Heart left ventricle (tissue), 16 donors: ENCODE measurements around the gene MVD. TPM values are rescaled to one million over a fixed set of nuclear protein-coding genes. Genes with fewer than 3 reads are reported as not detected.

Experiments used
- ATAC-seq, 4 donors: fragments of 200-7000 bp; cut with Tn5 transposase; one replicate each; pipeline ENCODE4 v1.9.1; 2020 to 2022; ENCODE audit warnings: moderate library complexity in 4 of 4, mild to moderate bottlenecking in 3 of 4, moderate number of reproducible peaks in 1 of 4
- DNase-seq, 5 donors: peaks; one replicate each; pipeline ENCODE4 v3.0.0-alpha.2; 2020
- H3K27ac ChIP-seq, 12 donors: fragments of 200-600 bp; sonication (generic) in 4 of 12; one replicate each; pipeline versions ENCODE4 v1.5.0 to v1.8.0; 2016 to 2022; ENCODE audit warnings: mild to moderate bottlenecking in 2 of 12
- H3K27me3 ChIP-seq, 9 donors: fragments of 200-600 bp; sonication (generic) in 2 of 9; one replicate each; pipeline versions ENCODE4 v1.5.1 to v1.8.0; 2016 to 2022; ENCODE audit warnings: mild to moderate bottlenecking in 3 of 9
- H3K36me3 ChIP-seq, 9 donors: fragments of 200-600 bp; sonication (generic) in 2 of 9; one replicate each; pipeline versions ENCODE4 v1.5.0 to v1.8.0; 2018 to 2022; ENCODE audit warnings: mild to moderate bottlenecking in 2 of 9
- H3K4me1 ChIP-seq, 12 donors: fragments of 200-600 bp; sonication (generic) in 4 of 12; one replicate each; pipeline versions ENCODE4 v1.5.0 to v1.8.0; 2016 to 2022; ENCODE audit warnings: mild to moderate bottlenecking in 3 of 12
- H3K4me3 ChIP-seq, 12 donors: fragments of 200-600 bp; sonication (generic) in 4 of 12; one replicate each; pipeline versions ENCODE4 v1.5.0 to v1.8.0; 2017 to 2022; ENCODE audit warnings: mild to moderate bottlenecking in 9 of 12, moderate library complexity in 4 of 12
- H3K9me3 ChIP-seq, 12 donors: fragments of 200-600 bp; sonication (generic) in 4 of 12; one replicate each; pipeline versions ENCODE4 v1.5.0 to v1.8.0; 2016 to 2022; ENCODE audit warnings: mild to moderate bottlenecking in 1 of 12
- CTCF ChIP-seq, 12 donors: fragments of 200-600 bp; sonication (generic) in 4 of 12; IDR thresholded peaks; one replicate each; pipeline versions ENCODE4 v1.5.0 to v1.8.0; 2018 to 2022; ENCODE audit warnings: antibody characterized with exemption in 12 of 12, mild to moderate bottlenecking in 5 of 12
- POLR2A ChIP-seq, 2 donors: fragments of 450-650 bp; IDR thresholded peaks; one replicate each; pipeline ENCODE4 v1.6.1; 2017; ENCODE audit warnings: antibody characterized with exemption in 2 of 2, mild to moderate bottlenecking in 2 of 2, moderate library complexity in 2 of 2
- WGBS, 4 donors: extraction: QIAGEN DNeasy Blood & Tissue Kit in 2 of 4; methylation state at CpG; one replicate each; pipeline versions ENCODE4 v1.1.5 to v1.1.7; 2013 to 2018; 5-methylcytosine and 5-hydroxymethylcytosine counted together
- intact Hi-C, 10 donors: fragments of 100-400 bp; cut with DNase I; formaldehyde crosslinking; loops; one replicate each; pipeline versions ENCODE4 v1.11.1 to v1.14.2; 2022
- polyA plus RNA-seq, 2 donors: library from polyadenylated mRNA; stranded (reverse); fragments of 200-250 nt; gene quantifications; one replicate each; pipeline ENCODE4 v1.2.3, GENCODE V29; 2013
- total RNA-seq, 9 donors: library from RNA; depleted of rRNA in 2 of 9; stranded (reverse); fragments of >200 nt in 2 of 9; fragmentation: NEBNext Ultra II Directional in 3 of 9; extraction: Animal tissue kit (Norgen Biotek cat#: 25700) in 3 of 9; gene quantifications; one replicate each; pipeline versions ENCODE4 v1.1.0 to v1.2.4, GENCODE V29; 2016 to 2023
- donor health status: ischemic (EF 13 %, LVEDD 7.1; RV severe dilation, severe dysfunction).
- donor health status: healthy with polysubstance abuse.
- donor health status: DM: no; HTN: yes; CAD: no.
- donor health status: DM: no; HTN: no; CAD: no.
- donor health status: ischemic (EF 25% LVEDD 6.9; RV normal size, moderate dysfunction).
- donor health status: ischemic (EF 25% LVEDD 5.7; RV mildly dilated, moderate dysfunction).
- donor health status: healthy.
- donor health status: DM: yes; HTN: yes; CAD: no.
- donor health status: ischemic (EF 35%, LVEDD 5.7; RV mildly dilated, moderate dysfunction).
- donor health status: nonischemic (EF 11% LVEDD 7.7; RV severe dilation, severe dysfunction).
- donor health status: DM: yes; HTN: yes; CAD: no.
- donor health status: PGD.
- donor health status: ischemic (EF 29% LVEDD 5.4; RV normal size, mild dysfunction).
- donor health status: nonischemic (EF 23%, LVEDD 6.1; RV moderate dilation, normal function).

MVD gene
- total and polyA plus RNA-seq, 11 donors: 17.5 to 41.2 (median 21.0) TPM

- Histone ChIP-seq H3K27me3 (peaks cover 0 to 16% (median 0%) of the 10 kb centered on the region in 9 donors), H3K4me3 (no peak overlapping the region)
- no peak for ATAC-seq
Observed at GRCh38 chr16:88678224-88678979, 15.5 kb upstream of the MVD start.

DNA sequence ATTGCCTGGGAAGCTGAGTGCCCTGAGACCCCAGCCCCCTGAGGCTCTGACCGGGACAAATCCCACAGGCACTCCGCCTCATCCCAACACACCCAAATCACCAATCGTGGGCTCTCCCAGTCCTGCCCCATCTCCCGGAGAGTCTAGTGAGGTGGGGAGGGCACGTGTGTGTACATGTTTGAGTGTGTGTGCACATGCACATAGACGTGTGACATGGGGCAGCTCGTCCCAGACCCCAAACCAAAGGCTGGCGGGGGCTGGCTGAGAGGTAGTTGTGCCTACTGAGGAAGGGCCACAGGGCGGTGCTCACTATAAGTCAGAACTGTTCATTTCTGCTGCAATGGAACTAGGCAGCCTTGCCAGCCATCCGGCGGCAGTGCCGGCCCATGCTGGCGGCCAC lies 14.8 kb upstream of the MVD start:
- DNase-seq: no peak
- ATAC-seq: no peak
- Histone ChIP-seq H3K27ac (no peak overlapping the region), H3K36me3 (peaks cover 0 to 13% (median 0%) of the 10 kb centered on the region in 9 donors), H3K4me3 (no peak overlapping the region), H3K9me3 (no peaks in the 10 kb centered on the region), H3K4me1 (peaks cover 0 to 41% (median 16%) of the 10 kb centered on the region in 12 donors), H3K27me3 (peaks cover 0 to 16% (median 0%) of the 10 kb centered on the region in 9 donors)
- 76 to 100% (median 83%) methylated on average over 4 to 13 of the region's 13 CpGs for WGBS, 4 donors
- no peak for TF ChIP-seq CTCF (IDR thresholded peaks at IDR 0.05)
- TF ChIP-seq POLR2A (IDR thresholded peaks at IDR 0.05): no peak
- intact Hi-C loops: no loop called here

More at GRCh38 chr16:88678224-88678979, 15.5 kb upstream of the MVD start:
- Histone ChIP-seq H3K4me1 (peaks cover 0 to 35% (median 13%) of the 10 kb centered on the region in 12 donors), H3K27ac (no peak overlapping the region), H3K9me3 (no peaks in the 10 kb centered on the region), H3K36me3 (peaks cover 0 to 13% (median 0%) of the 10 kb centered on the region in 9 donors)
- intact Hi-C loops: no loop called here
- DNase-seq: no peak
- no peak for TF ChIP-seq CTCF (IDR thresholded peaks at IDR 0.05)
- TF ChIP-seq POLR2A (IDR thresholded peaks at IDR 0.05): no peak
- 43 to 84% (median 66%) methylated on average over 8 to 32 of the region's 32 CpGs for WGBS, 4 donors

- H3K36me3 ChIP-seq: peaks cover 0 to 13% (median 0%) of the 10 kb centered on the region in 9 donors
- DNase-seq (no peak), ATAC-seq (no peak)
- H3K27me3 ChIP-seq: peaks cover 0 to 11% (median 0%) of the 10 kb centered on the region in 9 donors
- no peaks in the 10 kb centered on the region for H3K9me3 ChIP-seq
- no peak overlapping the region for H3K4me3 ChIP-seq
- WGBS, 4 donors: 72 to 82% (median 74%) methylated on average over 12 to 22 of the region's 22 CpGs
- no peak for TF ChIP-seq POLR2A (IDR thresholded peaks at IDR 0.05)
- TF ChIP-seq CTCF (IDR thresholded peaks at IDR 0.05): no peak
- peak overlapping the region in 1 of 12 donors; percentile 89 for H3K27ac ChIP-seq
- H3K4me1 ChIP-seq: peaks cover 0 to 50% (median 14%) of the 10 kb centered on the region in 12 donors
- intact Hi-C loops: no loop called here
Observed at GRCh38 chr16:88676502-88677242, 13.8 kb upstream of the MVD start.
